GM10248 (cell line): ENCODE results near the gene SREBF1.

ENCODE experiments used
- CTCF ChIA-PET: fragments of 300-600 bp; sonication (Branson Sonifier 250); formaldehyde crosslinking; extraction: SDS; loops from one replicate; lab custom pipeline; 2021; ENCODE audit warnings: antibody characterized with exemption; lab: Yijun Ruan, JAX
- POLR2A ChIA-PET: fragments of 350-650 bp; sonication (Branson Sonifier 250); formaldehyde crosslinking; extraction: SDS; loops from one replicate; lab custom pipeline; 2020; ENCODE audit warnings: antibody characterized with exemption; lab: Yijun Ruan, JAX
- DNase-seq: peaks from one replicate; pipeline ENCODE4 v3.0.0; 2012; ENCODE audit errors: extremely low spot score
- CTCF ChIP-seq: IDR thresholded peaks from 2 replicates; pipeline ENCODE4 v1.5.1; 2012; ENCODE audit warnings: mild to moderate bottlenecking, low read depth; ENCODE audit errors: extremely low read depth, missing control alignments, control extremely low read depth

SREBF1 gene

GRCh38 chr17:17835415-17836249 lies 1.2 kb downstream of the SREBF1 start:
- ChIA-PET POLR2A (interaction anchor here (0.5 to 1.3 kb wide), 9 partner anchors 9 to 1877 kb away, joined by 3 to 24 read pairs (median 5); no protein-coding TSS in a partner anchor), CTCF (interaction anchor here (0.8 to 3.8 kb wide), 12 partner anchors 10 to 157 kb away, joined by 3 to 22 read pairs (median 4); no protein-coding TSS in a partner anchor)
- no peak for DNase-seq
- TF ChIP-seq CTCF, result no peak

GRCh38 chr17:17834974-17835373 lies 1.8 kb downstream of the SREBF1 start:
- ChIA-PET CTCF (interaction anchor here (1.5 to 3.8 kb wide), 4 partner anchors 10 to 84 kb away, joined by 4 to 22 read pairs (median 6); no protein-coding TSS in a partner anchor), POLR2A (no interaction called here)
- no peak for TF ChIP-seq CTCF
- DNase-seq, result no peak

GRCh38 chr17:17833658-17834357 lies 3.0 kb downstream of the SREBF1 start:
- ChIA-PET POLR2A (no interaction called here), CTCF (interaction anchor here (1.5 to 3.8 kb wide), 6 partner anchors 13 to 200 kb away, joined by 4 to 22 read pairs (median 5); no protein-coding TSS in a partner anchor)
- TF ChIP-seq CTCF, result no peak
- no peak for DNase-seq

GRCh38 chr17:17832032-17832363 lies 4.8 kb downstream of the SREBF1 start:
- POLR2A ChIA-PET, result no interaction called here
- no peak for TF ChIP-seq CTCF
- DNase-seq, result no peak
- CTCF ChIA-PET, result interaction anchor here (1.5 to 3.8 kb wide), 2 partner anchors 9 to 20 kb away, joined by 4 to 22 read pairs; no protein-coding TSS in a partner anchor

GRCh38 chr17:17831208-17832031 lies 5.4 kb downstream of the SREBF1 start:
- ChIA-PET POLR2A (no interaction called here), CTCF (interaction anchor here (1.0 to 3.8 kb wide), 5 partner anchors 9 to 88 kb away, joined by 3 to 22 read pairs (median 4); no protein-coding TSS in a partner anchor)
- no peak for DNase-seq
- TF ChIP-seq CTCF, result no peak
